ENCODE data around the gene ATP11A. TPM values are rescaled to one million over a fixed set of nuclear protein-coding genes. Genes with fewer than 3 reads are reported as not detected.

The ATP11A gene
- total and polyA plus RNA-seq, 2 experiments from 2014 or later: 28.7 to 30.8 TPM

- Histone ChIP-seq H3K36me3 (replicated peaks; ENCODE audit: insufficient read depth, low read depth) (no peaks in the 10 kb centered on the region), H2AFZ (no peak overlapping the region), H4K20me1 (ENCODE audit: insufficient read depth, poor library complexity, severe bottlenecking) (no peaks in the 10 kb centered on the region), H3K79me2 (no peaks in the 10 kb centered on the region), H3K4me2 (no peak overlapping the region), H3K4me3 (no peak overlapping the region), H3K27ac (no peak overlapping the region), H3K9me2 (replicated peaks; ENCODE audit: insufficient read depth) (no peaks in the 10 kb centered on the region), H3K9me3 (ENCODE audit: low read depth) (no peaks in the 10 kb centered on the region), H3K4me1 (ENCODE audit: insufficient read depth) (no peaks in the 10 kb centered on the region), H3K27me3 (no peaks in the 10 kb centered on the region)
- 96% methylated on average over 23 of the region's 25 CpGs for WGBS (ENCODE audit: low lambda C conversion rate, missing lambda C conversion rate)
- no peak for TF ChIP-seq EZH2phosphoT487 (IDR thresholded peaks at IDR 0.05; ENCODE audit: low read depth, severe bottlenecking, unreplicated experiment)
- no peak for TF ChIP-seq EZH2 (IDR thresholded peaks at IDR 0.05; ENCODE audit: borderline replicate concordance)
- TF ChIP-seq CTCF (IDR thresholded peaks at IDR 0.05; ENCODE audit: poor library complexity): no peak
- DNase-seq (ENCODE audit: low spot score): no peak
Observed at GRCh38 chr13:112854321-112854720, 164.5 kb downstream of the ATP11A start.

- no peaks in the 10 kb centered on the region for H3K9me2 ChIP-seq (replicated peaks; ENCODE audit: insufficient read depth)
- no peak overlapping the region for H3K27ac ChIP-seq
- H3K36me3 ChIP-seq (replicated peaks; ENCODE audit: insufficient read depth, low read depth): no peaks in the 10 kb centered on the region
- 95% methylated on average over 21 of the region's 21 CpGs for WGBS (ENCODE audit: low lambda C conversion rate, missing lambda C conversion rate)
- no peaks in the 10 kb centered on the region for H3K79me2 ChIP-seq
- H3K4me3 ChIP-seq: no peak overlapping the region
- no peak for DNase-seq (ENCODE audit: low spot score)
- no peaks in the 10 kb centered on the region for H3K9me3 ChIP-seq (ENCODE audit: low read depth)
- H3K4me1 ChIP-seq (ENCODE audit: insufficient read depth): no peaks in the 10 kb centered on the region
- no peaks in the 10 kb centered on the region for H3K27me3 ChIP-seq
- H2AFZ ChIP-seq: no peak overlapping the region
- H3K4me2 ChIP-seq: no peak overlapping the region
- no peaks in the 10 kb centered on the region for H4K20me1 ChIP-seq (ENCODE audit: insufficient read depth, poor library complexity, severe bottlenecking)
- TF ChIP-seq CTCF (IDR thresholded peaks at IDR 0.05; ENCODE audit: poor library complexity) (no peak), EZH2phosphoT487 (IDR thresholded peaks at IDR 0.05; ENCODE audit: low read depth, severe bottlenecking, unreplicated experiment) (no peak), EZH2 (IDR thresholded peaks at IDR 0.05; ENCODE audit: borderline replicate concordance) (no peak)
Observed at GRCh38 chr13:112855859-112856258, 166.0 kb downstream of the ATP11A start.

- Histone ChIP-seq H3K27ac (no peak overlapping the region), H4K20me1 (ENCODE audit: insufficient read depth, poor library complexity, severe bottlenecking) (no peaks in the 10 kb centered on the region), H3K36me3 (replicated peaks; ENCODE audit: insufficient read depth, low read depth) (no peaks in the 10 kb centered on the region), H3K4me2 (no peak overlapping the region), H3K9me2 (replicated peaks; ENCODE audit: insufficient read depth) (no peaks in the 10 kb centered on the region), H3K4me1 (ENCODE audit: insufficient read depth) (no peaks in the 10 kb centered on the region), H3K27me3 (no peaks in the 10 kb centered on the region), H3K9me3 (ENCODE audit: low read depth) (no peaks in the 10 kb centered on the region), H2AFZ (no peak overlapping the region), H3K79me2 (no peaks in the 10 kb centered on the region), H3K4me3 (no peak overlapping the region)
- no peak for DNase-seq (ENCODE audit: low spot score)
- 97% methylated on average over 20 of the region's 20 CpGs for WGBS (ENCODE audit: low lambda C conversion rate, missing lambda C conversion rate)
- TF ChIP-seq CTCF (IDR thresholded peaks at IDR 0.05; ENCODE audit: poor library complexity) (no peak), EZH2 (IDR thresholded peaks at IDR 0.05; ENCODE audit: borderline replicate concordance) (no peak)
Observed at GRCh38 chr13:112857914-112858490, 168.2 kb downstream of the ATP11A start.
